Hematopoietic multipotent progenitor cell treated with erythropoietin and hydrocortisone succinate and interleukin-3 and kit ligand, for 6 days (in vitro differentiated cells): ENCODE data around the gene LTA4H.
A peak's percentile ranks its signal among the peaks of the same experiment; 100 is the strongest.

Experiments used
- DNase-seq: peaks from one replicate; pipeline ENCODE4 v3.0.0-alpha.2; 2015

Gene LTA4H

DNA sequence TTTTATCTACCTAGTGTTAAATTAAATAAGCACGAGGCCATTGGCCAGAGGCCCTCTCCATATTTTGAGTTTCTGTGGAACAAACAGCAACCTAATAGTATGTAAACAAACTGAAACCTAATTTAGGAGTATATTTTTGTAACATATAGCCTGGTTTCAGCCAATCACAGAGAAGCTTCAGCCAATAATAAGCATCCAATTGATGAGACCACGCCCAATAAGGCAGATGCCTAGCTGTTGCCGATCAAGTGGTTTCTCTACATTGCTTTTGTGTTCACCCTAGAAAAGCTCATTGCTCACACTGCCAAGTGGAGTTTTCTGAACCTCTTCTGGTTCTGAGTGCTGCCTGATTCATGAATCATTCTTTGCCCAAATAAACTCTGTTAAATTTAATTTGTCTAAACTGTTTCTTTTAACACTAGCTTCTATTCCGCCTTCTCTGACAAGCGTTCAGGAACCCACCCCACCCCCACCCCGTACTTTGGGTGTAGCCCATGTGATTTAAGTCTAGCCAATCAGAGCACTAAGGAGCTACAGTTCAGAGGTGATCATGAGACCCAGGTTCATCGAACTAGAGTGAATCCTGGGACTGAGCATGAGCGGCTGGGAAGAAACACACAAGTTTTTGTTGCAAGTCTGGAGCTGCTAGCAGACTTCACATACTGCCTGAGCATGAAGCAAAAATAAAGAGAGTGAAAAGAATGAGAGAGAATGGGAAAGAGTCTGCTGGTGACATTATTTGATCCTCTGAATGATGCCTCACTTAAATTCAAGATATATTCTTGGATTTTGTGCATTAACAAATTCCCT, 21.5 kb upstream of the LTA4H start:
- no peak for DNase-seq

- DNase-seq, result no peak
These were observed 18.8 kb upstream of the LTA4H start for GRCh38 chr12:96054244-96054610.

DNA sequence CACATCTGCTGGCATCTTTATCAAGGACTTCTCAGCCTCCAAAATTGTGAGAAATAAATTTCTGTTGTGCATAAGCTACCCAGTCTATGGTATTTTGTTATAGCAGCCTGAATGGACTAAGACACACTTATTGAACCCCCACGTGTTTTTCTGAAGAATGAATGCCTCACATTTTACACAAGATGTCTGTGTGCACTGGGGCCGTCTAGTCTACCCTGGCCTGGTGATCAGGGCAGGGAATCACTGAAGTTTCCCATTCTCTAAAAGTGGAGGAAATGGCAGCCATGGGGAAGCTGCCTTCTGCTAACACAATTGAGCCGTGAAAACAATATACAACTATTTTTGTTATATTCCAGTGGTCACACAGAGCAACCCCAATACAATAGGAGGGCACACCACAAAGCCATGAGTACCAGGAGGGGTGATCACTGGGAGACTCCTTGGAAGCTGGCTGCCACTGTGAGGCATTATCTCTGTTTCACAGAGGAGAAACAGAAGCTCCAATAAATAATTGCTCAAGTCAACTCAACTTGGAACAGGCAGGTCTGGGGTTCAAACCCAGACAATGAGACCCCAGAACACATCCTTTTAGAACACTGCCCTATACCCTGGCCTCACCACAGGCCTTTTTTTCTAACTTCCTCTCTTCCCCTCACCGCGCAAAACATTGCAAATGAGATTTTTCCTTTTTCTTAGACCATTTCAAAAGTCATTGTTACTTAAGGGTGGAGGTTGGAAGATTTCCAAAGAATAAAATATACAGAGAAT, 18.3 kb upstream of the LTA4H start:
- DNase-seq, result no peak

GRCh38 chr12:96051756-96052485, 16.5 kb upstream of the LTA4H start:
- no peak for DNase-seq

GRCh38 chr12:96050139-96050538, 14.8 kb upstream of the LTA4H start:
- no peak for DNase-seq

DNA sequence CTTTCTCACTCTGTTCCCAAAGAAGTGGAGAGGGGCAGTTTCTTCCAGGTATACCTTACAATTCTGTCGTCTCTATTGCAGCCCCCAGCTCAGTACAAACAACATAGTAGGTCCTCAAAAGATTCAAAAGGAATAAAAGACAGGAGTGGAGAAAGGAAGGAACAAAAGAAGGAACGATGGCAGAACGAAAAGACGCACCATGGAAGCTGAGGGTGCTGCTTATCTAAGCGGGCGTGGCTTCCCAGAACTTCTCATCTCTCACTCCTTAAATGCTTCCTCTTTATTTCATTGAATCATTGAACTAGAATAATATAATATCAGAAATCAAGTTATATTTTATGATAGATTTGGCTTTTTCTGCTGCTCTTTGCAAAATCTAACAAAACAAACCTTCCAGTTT, 13.7 kb upstream of the LTA4H start:
- peak; percentile 59 for DNase-seq

- DNase-seq, result peak; percentile 62
These were observed 13.1 kb upstream of the LTA4H start for GRCh38 chr12:96048393-96048969.

GRCh38 chr12:96047229-96048211, 12.1 kb upstream of the LTA4H start:
- peak; percentile 84 for DNase-seq

- DNase-seq, result no peak
These were observed 11.3 kb upstream of the LTA4H start for GRCh38 chr12:96046543-96047228.

- DNase-seq, result no peak
These were observed 10.2 kb upstream of the LTA4H start for GRCh38 chr12:96045566-96045965.

DNA sequence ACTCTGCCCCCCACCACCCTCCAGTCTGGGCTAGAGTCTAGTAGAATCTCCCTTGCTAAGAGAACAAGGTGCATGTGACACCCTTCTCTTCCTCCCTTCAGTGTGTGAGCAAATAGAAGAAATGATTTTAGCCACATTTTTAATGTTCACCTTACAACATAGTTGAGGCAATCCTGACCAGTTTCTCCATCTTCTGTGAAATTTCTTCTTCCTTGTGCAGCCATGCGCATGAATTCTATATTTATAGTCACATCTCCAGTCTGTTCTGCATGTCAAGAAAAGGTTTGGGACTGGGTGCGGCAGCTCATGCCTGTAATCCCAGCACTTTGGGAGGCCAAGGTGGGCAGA, 9.5 kb upstream of the LTA4H start:
- no peak for DNase-seq

GRCh38 chr12:96044017-96044942, 8.9 kb upstream of the LTA4H start:
- DNase-seq, result no peak

DNA sequence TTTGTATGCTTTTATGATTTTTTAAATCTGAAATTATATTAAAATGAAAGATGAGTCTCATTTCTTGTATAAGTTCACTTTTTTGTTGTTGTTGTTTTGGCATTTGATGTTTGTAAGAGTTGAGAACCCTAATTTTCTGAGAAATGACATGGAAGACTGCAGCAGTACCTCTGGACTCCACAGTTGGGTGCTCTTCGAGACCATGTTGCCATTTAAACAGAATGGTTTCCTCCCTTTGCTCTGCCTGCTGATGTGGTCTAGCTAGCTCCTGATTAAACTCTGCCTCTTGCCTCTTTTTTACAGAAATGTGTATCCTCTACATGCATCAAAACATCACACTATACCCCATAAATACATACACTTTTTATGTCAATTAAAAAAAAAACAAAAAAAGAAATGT, 5.8 kb upstream of the LTA4H start:
- no peak for DNase-seq

DNA sequence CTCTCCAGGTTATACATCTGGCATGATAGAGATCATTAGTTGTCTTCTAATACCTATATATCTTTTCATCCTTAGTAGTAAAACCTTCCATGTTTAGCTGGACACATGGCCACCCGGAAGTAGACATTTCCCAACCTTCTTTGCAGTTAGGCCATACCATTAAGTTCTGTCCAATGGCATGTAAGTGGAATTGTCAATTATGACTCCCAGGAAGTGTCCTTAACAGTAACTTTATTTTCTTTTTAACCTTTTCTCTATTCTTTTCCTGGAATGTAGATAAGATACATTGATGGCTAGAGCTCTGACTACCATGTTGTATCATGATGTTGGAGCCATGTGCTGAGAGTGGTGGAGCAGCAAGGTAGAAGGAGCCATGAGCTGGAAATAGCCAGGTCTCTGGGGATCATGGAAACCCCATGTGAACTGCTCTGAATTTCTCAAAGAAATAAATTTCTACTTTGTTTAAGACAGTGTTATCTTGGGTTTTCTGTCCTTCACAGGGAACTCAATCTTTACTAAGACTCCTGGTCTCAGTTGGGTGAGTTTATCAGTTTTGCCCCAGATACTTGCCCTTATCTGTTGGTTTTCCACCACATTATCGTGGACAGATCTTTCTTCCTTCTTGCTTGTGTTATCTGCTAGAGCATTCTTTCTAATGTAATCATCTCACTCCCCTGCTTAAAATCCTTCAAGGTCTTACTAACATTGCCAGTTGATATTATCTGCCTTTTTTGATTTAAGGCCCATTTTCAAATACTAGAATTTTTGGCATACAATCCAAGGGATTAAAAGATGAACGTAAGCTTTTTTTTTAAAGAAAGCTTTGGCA, 5.1 kb upstream of the LTA4H start:
- DNase-seq, result peak; percentile 59

- no peak for DNase-seq
These were observed 4.1 kb upstream of the LTA4H start for GRCh38 chr12:96039516-96039915.

GRCh38 chr12:96036765-96037455, 1.5 kb upstream of the LTA4H start:
- DNase-seq, result no peak

DNA sequence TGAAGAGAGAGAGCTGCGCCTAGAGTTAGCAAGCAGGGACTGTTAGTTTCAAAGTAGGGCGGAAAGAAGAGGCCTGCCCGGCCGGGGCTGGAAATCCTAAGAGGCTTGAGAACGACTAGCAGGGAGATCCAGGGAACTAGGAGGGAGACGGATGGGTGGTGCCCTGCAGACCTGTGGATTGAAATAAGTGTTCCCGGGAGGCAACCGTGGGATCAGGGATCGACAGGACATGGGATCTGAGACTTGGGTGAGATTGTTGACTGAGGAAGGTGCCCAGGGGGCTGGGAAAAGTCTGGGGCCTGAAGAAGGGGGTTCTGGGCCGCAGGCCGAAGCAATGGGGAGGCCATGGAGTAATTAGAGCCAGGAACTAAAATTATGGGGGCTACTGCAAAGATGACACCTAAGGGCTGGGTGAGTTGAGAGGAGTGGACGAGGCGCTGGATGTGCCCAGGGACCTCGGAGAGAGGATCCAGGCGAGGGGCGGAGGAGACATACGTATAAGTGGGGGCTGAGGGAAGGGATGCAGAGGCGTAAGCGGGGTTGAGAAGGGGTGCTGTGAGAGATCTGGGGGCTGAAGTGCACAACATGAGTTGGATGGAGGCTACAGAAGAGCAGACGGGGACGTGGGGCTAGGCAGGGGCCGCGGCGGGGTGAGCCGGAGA, 635 bp downstream of the LTA4H start:
- DNase-seq, result peak; percentile 46
